ENCODE measurements around the gene ADAD1.

DNA sequence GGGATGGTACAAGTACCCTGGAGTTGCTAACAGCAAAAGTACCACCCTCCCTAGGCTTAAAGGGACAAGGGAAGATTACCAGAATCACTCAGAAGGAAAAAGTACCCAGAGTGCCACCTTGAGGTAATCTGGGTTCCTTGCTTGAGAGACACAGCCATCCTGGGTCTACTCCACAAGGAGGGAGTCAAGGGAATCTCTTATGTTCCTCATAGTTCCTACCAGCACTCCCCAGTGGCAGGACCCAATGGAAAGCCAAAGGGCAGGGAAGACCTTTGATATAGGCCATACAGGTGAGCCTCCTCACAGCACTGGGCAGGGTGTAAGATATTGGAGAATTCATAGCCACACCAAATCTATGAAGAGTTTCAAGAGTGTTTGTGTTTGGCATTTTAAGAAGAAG, 72.0 kb downstream of the ADAD1 start:
- TF ChIP-seq, protein P1, sequence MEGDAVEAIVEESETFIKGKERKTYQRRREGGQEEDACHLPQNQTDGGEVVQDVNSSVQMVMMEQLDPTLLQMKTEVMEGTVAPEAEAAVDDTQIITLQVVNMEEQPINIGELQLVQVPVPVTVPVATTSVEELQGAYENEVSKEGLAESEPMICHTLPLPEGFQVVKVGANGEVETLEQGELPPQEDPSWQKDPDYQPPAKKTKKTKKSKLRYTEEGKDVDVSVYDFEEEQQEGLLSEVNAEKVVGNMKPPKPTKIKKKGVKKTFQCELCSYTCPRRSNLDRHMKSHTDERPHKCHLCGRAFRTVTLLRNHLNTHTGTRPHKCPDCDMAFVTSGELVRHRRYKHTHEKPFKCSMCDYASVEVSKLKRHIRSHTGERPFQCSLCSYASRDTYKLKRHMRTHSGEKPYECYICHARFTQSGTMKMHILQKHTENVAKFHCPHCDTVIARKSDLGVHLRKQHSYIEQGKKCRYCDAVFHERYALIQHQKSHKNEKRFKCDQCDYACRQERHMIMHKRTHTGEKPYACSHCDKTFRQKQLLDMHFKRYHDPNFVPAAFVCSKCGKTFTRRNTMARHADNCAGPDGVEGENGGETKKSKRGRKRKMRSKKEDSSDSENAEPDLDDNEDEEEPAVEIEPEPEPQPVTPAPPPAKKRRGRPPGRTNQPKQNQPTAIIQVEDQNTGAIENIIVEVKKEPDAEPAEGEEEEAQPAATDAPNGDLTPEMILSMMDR (IDR thresholded peaks at IDR 0.05; ENCODE audit: extremely low read depth in 1 of 2, insufficient read depth in 1 of 2, low read depth in 1 of 2, low read length in 2 of 2) = peak in 1 of 2 donors; percentile 8
- TF ChIP-seq EZH2 (IDR thresholded peaks at IDR 0.05; ENCODE audit: borderline replicate concordance, low read depth, low read length, severe bottlenecking) (no peak), POLR2AphosphoS5 (IDR thresholded peaks at IDR 0.05; ENCODE audit: insufficient read depth, low read depth, low read length) (no peak), POLR2A (IDR thresholded peaks at IDR 0.05; ENCODE audit: low read depth, low read length) (no peak), JUN (IDR thresholded peaks at IDR 0.05; ENCODE audit: borderline replicate concordance, insufficient read depth, insufficient read length, low read depth) (no peak), FOS (IDR thresholded peaks at IDR 0.05; ENCODE audit: borderline replicate concordance, insufficient read depth, low read length) (no peak), MYC (IDR thresholded peaks at IDR 0.05; ENCODE audit: low read depth, low read length) (no peak)
- TF ChIP-seq, protein P2, sequence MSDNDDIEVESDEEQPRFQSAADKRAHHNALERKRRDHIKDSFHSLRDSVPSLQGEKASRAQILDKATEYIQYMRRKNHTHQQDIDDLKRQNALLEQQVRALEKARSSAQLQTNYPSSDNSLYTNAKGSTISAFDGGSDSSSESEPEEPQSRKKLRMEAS (IDR thresholded peaks at IDR 0.05; ENCODE audit: insufficient read depth, insufficient read length) = no peak

All from endothelial cell of umbilical vein (primary cell).